Activated CD4-positive, alpha-beta T cell treated with anti-CD3 and anti-CD28 coated beads for 4 hours (primary cell): ENCODE results near the gene ITPR2.
"Not testable (repeated sequence)": the region's sequence is repeated elsewhere in the genome, so short reads cannot be mapped to it uniquely, and the experiment has no call there.

Experiments used
- DNase-seq, 2 donors: peaks; one replicate each; pipeline ENCODE4 v3.0.0-alpha.2; 2020

Gene ITPR2

DNA sequence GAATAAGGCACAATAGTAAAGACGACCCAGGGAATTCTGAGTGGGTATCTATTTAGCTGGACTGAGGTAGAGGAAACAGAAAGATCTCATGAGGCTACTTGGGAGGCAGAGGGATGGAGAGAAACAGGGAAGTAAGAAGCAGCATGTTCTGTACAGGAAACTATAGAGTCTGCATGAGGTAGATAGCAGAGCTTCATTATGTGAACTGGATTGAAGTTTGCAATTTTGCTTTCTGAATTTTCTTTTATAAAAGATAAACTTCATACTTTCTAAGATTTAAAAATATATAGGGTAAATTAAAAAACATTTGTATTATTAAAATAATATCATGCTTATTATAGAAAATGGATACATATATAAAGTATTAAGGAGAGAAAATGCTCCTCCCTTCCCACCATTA is 399.3 kb downstream of the ITPR2 start:
- not testable (repeated sequence) for DNase-seq

- DNase-seq, result no peak
Observed at GRCh38 chr12:26431211-26431610, 401.8 kb downstream of the ITPR2 start.

- not testable (repeated sequence) for DNase-seq
Observed at GRCh38 chr12:26430596-26430995, 402.4 kb downstream of the ITPR2 start.

- no peak for DNase-seq
Observed at GRCh38 chr12:26429070-26429691, 403.8 kb downstream of the ITPR2 start.

GRCh38 chr12:26428420-26428819 is 404.6 kb downstream of the ITPR2 start:
- no peak for DNase-seq

- DNase-seq, result no peak
Observed at GRCh38 chr12:26426652-26427051, 406.3 kb downstream of the ITPR2 start.

DNA sequence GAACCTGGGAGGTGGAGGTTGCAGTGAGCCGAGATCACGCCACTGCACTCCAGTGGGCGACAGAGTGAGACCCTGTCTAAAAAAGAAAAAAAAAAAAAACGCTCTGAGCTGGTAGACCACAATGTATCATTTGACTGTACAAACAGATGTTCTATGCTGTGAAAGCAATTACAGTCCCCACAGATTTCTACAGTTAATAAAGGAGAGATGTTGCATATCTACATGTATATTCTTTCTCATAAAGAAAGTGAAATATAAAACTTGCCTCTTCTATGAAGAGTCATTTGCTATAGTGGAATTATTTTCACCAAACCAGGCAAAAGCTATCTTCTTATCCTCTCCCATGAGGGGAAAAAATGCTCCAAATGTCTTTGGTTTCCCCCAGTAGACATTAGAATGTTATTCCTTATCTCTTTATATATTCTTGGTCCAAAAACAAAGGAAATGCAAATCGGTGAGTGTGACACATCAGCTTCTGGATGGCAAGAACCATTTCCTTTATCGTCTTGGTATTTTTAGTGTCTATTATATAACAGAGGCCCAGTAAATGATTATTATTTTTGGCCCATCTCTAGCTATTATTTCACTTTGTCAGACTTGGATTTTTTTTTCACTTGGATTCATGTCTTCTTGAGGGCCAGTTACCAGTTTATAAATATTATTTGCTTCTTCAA is 407.3 kb downstream of the ITPR2 start:
- DNase-seq, result no peak

DNA sequence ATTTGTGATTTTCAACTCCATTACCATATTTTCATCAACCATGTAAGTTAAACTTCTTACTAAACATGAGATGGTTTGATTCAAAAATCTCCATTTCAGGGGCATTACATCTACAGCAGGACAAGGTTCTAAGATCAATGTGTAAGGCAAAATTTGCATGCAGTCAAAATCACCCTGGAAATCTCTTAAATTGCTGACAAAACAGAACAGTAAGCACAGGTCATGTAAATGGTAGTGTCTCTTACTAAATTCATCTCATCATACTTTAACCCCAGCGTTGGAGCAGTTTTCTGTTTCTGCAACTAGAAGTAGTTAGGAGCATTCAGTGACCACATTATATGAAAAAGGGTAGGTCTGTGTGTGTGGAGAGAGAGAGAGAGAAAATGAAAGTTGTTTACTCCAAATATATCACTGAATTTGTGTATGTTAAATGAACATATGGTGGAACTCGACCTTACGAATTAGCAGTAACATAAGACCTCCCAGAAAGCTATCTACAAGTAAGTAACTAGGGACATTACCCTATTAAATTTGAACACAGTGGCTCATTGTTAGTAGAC is 410.1 kb downstream of the ITPR2 start:
- no peak for DNase-seq

GRCh38 chr12:26416550-26416949 is 416.4 kb downstream of the ITPR2 start:
- no peak for DNase-seq

GRCh38 chr12:26410689-26411088 is 422.3 kb downstream of the ITPR2 start:
- DNase-seq, result no peak

DNA sequence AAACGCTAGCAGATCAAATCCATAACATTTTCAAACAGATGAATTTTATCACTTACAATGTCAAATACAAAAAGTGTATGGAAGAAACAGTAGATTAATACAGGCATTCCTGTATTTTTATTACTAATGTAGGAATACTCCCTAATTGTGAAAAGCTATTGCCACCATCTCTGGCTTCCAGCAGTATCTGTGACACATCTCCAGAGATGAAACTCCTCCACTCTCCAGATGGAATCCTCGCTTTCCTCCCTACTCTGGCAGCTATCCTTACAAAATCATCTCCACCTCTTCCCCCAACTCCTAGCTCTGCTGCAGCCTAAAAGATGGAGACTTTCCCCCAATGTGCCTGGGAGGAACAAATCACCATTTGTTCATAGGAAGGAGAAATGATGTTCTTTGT is 426.2 kb downstream of the ITPR2 start:
- DNase-seq, result no peak

DNA sequence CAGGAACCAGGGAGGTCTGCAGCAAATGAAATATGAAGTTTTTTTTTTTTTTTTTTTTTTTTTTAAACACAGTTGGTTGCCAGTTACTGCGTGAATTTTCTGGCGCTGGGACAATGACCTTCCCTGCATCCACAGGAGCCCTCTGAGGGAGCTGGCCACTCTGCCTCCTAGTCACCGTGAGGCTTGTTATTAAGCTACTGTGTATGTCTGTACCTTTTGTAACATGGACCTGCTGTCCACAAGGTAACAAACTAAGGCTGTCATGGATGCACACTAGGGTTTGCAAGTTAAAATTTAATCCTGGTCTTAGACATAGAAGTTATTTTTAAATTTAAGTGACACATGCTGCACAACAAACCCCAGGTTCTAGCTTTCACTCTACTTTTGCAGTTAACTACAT is 426.6 kb downstream of the ITPR2 start:
- DNase-seq, result no peak

DNA sequence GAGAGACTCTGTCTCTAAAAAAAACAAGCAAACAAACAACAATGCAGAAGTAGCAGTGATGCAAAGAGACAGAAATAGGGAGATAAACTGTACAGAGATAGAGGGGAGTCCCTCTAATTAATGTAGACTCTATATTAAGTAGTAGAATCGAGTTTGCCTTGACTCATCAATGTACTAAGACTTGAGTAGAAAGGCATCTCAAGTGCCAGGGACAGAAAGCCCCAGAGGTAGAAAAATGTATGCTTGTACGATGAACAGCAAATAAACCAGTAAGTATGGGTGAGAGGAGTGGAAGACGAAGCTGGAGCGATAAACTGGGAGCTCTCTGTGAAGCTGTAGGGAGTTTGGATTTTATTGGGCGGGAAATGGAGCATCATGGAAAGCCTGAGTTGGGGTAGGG is 429.4 kb downstream of the ITPR2 start:
- no peak for DNase-seq

GRCh38 chr12:26402648-26403047 is 430.3 kb downstream of the ITPR2 start:
- DNase-seq, result no peak

DNA sequence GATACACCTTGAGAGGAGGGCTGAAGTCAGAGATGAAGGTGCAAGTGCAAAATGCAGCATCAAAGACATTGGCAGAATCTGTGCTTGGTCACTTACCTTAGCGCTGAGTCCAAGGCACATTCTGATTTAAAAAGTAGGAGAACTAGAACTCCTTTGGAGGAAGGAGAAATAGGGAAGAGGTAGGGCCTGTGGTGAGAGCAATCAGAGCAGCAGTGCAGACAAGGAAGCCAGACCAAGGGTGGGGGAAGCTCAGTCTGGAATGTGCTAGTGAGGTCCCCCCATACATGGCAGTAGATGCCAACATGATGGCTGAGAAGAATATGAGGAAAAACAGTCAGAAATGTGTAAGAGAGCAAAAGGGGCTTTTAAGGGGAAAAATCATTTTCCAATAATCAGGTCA is 431.1 kb downstream of the ITPR2 start:
- no peak for DNase-seq

DNA sequence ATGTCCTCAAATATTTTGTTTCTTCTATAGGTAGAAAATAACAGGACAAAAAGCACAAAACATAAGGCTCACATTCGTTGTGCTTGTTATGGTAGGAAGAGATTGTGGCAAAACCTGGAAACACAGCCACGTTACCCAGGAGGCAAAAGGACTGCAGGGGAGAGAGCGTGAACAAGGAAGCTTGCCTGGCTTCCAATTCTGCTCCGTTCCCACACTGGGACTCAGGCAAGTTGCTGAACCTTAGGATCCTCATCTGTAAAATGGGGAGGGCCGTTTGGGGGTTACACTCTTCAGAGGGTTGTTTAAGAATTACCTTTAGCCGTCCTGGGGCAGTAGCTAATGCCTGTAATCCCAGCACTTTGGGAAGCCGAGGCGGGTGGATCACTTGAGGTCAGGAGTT is 432.4 kb downstream of the ITPR2 start:
- DNase-seq, result no peak

- no peak for DNase-seq
Observed at GRCh38 chr12:26399381-26399780, 433.6 kb downstream of the ITPR2 start.

- DNase-seq, result no peak
Observed at GRCh38 chr12:26396402-26396801, 436.6 kb downstream of the ITPR2 start.

DNA sequence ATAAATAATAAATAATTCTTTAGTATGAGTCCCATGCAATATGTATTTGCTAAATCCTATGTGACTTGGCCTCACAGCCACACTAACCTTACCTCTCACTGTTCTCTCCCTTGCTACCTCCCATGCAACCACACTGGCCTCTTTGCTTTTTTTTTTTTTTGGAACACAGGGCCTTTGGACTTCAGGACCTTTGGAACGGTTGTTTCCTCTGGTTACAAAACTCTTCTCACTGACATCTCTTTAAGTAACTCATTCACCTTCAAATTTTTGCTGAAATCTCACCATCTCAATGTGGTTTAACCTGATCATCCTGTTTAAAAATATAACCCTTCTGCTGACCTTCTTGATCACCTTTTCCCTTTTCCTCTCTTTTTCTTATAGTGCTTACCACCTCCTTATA is 443.7 kb downstream of the ITPR2 start:
- no peak for DNase-seq

GRCh38 chr12:26384536-26384935 is 448.5 kb downstream of the ITPR2 start:
- no peak for DNase-seq

GRCh38 chr12:26383041-26383440 is 450.0 kb downstream of the ITPR2 start:
- DNase-seq, result no peak

DNA sequence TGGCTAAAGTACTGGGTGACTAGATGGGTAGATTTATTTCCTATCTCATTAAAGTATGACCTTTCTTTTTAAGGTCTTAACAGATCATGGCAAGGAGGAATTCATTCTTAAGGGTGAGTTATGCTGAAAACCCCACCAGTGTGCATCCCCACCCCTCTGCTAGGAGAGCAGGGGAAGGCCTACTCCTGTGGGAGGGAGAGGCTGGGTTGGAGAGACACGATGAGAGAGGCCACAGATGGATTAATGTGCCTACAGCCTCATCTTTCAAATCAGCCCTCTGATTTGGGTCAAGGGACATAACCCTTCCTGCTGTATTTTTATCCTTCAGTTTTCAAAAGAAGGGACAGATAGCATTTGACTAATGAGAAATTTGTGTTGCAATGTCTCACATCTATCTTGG is 452.1 kb downstream of the ITPR2 start:
- no peak for DNase-seq

GRCh38 chr12:26379777-26380467 is 453.1 kb downstream of the ITPR2 start:
- no peak for DNase-seq

GRCh38 chr12:26378711-26379110 is 454.3 kb downstream of the ITPR2 start:
- DNase-seq, result no peak
